Endodermal cell (in vitro differentiated cells): Measurements from ENCODE around the gene PNPT1. TPM values are rescaled to one million over a fixed set of nuclear protein-coding genes. Genes with fewer than 3 reads are reported as not detected.

ENCODE experiments used
- DNase-seq: peaks from one replicate; pipeline ENCODE4 v3.0.0-alpha.2; 2017
- H3K27ac ChIP-seq: 2 replicates; pipeline ENCODE4 v1.5.1; 2013; ENCODE audit warnings: mild to moderate bottlenecking, low read depth, low read length, moderate library complexity
- H3K27me3 ChIP-seq: 2 replicates; pipeline ENCODE4 v1.6.1; 2013; ENCODE audit warnings: mild to moderate bottlenecking, low read length, moderate library complexity; ENCODE audit not compliant: insufficient read depth, control insufficient read depth, poor library complexity, severe bottlenecking
- H3K36me3 ChIP-seq: 2 replicates; pipeline ENCODE4 v1.7.0; 2013; ENCODE audit warnings: mild to moderate bottlenecking, low read length, moderate library complexity; ENCODE audit not compliant: control insufficient read depth, insufficient read depth
- H3K4me1 ChIP-seq: one replicate; pipeline ENCODE4 v1.7.0; 2013; ENCODE audit warnings: low read length; ENCODE audit not compliant: control insufficient read depth, insufficient read depth
- H3K4me3 ChIP-seq: 2 replicates; pipeline ENCODE4 v1.5.1; 2013; ENCODE audit warnings: mild to moderate bottlenecking, low read length, moderate library complexity
- H3K9ac ChIP-seq: 2 replicates; pipeline ENCODE4 v1.6.1; 2013; ENCODE audit warnings: mild to moderate bottlenecking, low read length, moderate library complexity; ENCODE audit not compliant: poor library complexity, severe bottlenecking; ENCODE audit errors: extremely low read depth
- H3K9me3 ChIP-seq: 2 replicates; pipeline ENCODE4 v1.6.1; 2013; ENCODE audit warnings: mild to moderate bottlenecking, low read length, moderate library complexity; ENCODE audit not compliant: control insufficient read depth
- H3K27ac Mint-ChIP-seq: 2 replicates; pipeline ENCODE4 v1.8.0; 2020; ENCODE audit warnings: mixed read lengths
- H3K27me3 Mint-ChIP-seq: 2 replicates; pipeline ENCODE4 v1.8.0; 2021; ENCODE audit warnings: mild to moderate bottlenecking, mixed read lengths; ENCODE audit not compliant: insufficient read depth
- H3K36me3 Mint-ChIP-seq: 2 replicates; pipeline ENCODE4 v1.8.0; 2020; ENCODE audit warnings: low read depth, mixed read lengths
- H3K4me1 Mint-ChIP-seq: 2 replicates; pipeline ENCODE4 v1.8.0; 2020; ENCODE audit warnings: mixed read lengths
- H3K4me3 Mint-ChIP-seq: 2 replicates; pipeline ENCODE4 v1.8.0; 2020; ENCODE audit warnings: mild to moderate bottlenecking, moderate library complexity, mixed read lengths
- H3K9me3 Mint-ChIP-seq: 2 replicates; pipeline ENCODE4 v1.8.0; 2020; ENCODE audit warnings: mild to moderate bottlenecking, mixed read lengths
- WGBS, 2 experiments: methylation state at CpG; one replicate each; pipeline versions ENCODE4 v1.1.5 to v1.1.7; 2013; ENCODE audit warnings: missing lambda C conversion rate in 2 of 2, mixed read lengths in 1 of 2; ENCODE audit not compliant: insufficient coverage in 1 of 2, insufficient read length in 1 of 2; 5-methylcytosine and 5-hydroxymethylcytosine counted together
- total RNA-seq, 2 donors: library from RNA; stranded (reverse); fragmentation: NEBNext Ultra II Directional in 1 of 2; extraction: Animal tissue kit (Norgen Biotek cat#: 25700) in 1 of 2; gene quantifications; 2 replicates in 1 of 2; 3 replicates in 1 of 2; pipeline ENCODE4 v1.2.1, GENCODE V29; 2021
- TF ChIP-seq, protein P1 (sequence below): fragments of 200-600 bp; sonication (generic); conservative IDR thresholded peaks from 2 replicates; pipeline ENCODE4 v1.5.0; 2021; ENCODE audit warnings: antibody characterized with exemption, mild to moderate bottlenecking

PNPT1 gene
- total RNA-seq, 2 donors from 2014 or later = 42.1 TPM

DNA sequence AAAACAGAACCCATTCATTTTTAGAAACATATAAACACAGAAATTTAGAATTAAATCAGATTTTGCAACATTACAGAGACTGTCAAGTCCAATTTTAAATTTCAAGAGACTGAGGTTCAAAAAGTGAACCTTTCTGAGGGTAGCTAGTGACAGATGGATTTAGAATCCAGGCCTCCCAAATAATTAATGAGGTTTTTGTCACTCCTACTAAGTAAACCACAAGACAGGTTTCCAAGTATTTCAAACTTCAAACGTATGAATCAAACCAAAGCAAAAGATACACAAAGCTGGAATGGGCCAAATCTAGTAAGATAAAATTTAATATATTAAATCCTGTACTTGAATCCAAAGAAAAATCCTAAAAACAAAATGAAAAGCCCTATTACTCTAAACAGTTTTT, 101.5 kb downstream of the PNPT1 start:
- Mint-ChIP-seq H3K4me1 (no peaks in the 10 kb centered on the region), H3K9me3 (no peaks in the 10 kb centered on the region), H3K27me3 (no peaks in the 10 kb centered on the region), H3K36me3 (peaks cover 38% of the 10 kb centered on the region), H3K4me3 (no peak overlapping the region), H3K27ac (no peak overlapping the region)
- 100% methylated on average over 1 of the region's 1 CpG; no CpG with 5 or more reads in 1 of the 2 experiments for WGBS, 2 experiments
- no peak for DNase-seq
- TF ChIP-seq, protein P1, sequence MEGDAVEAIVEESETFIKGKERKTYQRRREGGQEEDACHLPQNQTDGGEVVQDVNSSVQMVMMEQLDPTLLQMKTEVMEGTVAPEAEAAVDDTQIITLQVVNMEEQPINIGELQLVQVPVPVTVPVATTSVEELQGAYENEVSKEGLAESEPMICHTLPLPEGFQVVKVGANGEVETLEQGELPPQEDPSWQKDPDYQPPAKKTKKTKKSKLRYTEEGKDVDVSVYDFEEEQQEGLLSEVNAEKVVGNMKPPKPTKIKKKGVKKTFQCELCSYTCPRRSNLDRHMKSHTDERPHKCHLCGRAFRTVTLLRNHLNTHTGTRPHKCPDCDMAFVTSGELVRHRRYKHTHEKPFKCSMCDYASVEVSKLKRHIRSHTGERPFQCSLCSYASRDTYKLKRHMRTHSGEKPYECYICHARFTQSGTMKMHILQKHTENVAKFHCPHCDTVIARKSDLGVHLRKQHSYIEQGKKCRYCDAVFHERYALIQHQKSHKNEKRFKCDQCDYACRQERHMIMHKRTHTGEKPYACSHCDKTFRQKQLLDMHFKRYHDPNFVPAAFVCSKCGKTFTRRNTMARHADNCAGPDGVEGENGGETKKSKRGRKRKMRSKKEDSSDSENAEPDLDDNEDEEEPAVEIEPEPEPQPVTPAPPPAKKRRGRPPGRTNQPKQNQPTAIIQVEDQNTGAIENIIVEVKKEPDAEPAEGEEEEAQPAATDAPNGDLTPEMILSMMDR = no peak
- no peak overlapping the region for H3K4me3 ChIP-seq
- no peaks in the 10 kb centered on the region for H3K27me3 ChIP-seq
- no peak overlapping the region for H3K27ac ChIP-seq
- H3K4me1 ChIP-seq = no peaks in the 10 kb centered on the region
- H3K36me3 ChIP-seq = peaks cover 52% of the 10 kb centered on the region
- no peaks in the 10 kb centered on the region for H3K9me3 ChIP-seq
- no peak overlapping the region for H3K9ac ChIP-seq

DNA sequence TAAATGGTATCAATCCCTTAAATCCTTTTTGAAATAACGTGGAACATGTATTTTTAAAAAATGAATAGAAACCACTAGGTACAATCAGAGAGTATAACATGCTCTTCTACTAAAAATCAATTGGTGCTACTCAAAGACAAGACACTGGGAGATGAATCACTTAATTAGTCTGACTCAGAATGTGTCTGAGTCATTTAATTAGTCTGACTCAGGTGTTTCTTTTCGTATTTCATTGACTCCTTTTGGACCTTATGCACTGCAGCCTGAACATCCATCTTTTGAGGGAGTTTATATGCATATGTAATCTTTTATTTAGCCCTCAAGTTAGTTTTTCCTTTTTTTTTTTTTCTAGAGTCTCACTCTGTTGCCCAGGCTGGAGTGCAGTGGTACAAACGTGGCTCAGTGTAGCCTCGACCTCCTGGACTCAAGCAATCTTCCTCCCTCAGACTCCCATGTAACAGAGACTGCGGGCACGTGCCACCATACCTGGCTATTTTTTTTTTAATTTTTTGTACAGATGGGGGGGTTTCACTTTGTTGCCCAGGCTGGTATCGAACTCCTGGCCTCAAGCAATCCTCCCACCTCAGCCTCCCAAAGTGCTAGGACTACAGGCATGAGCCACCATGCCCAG, 102.7 kb downstream of the PNPT1 start:
- peaks cover 31% of the 10 kb centered on the region for H3K36me3 Mint-ChIP-seq
- no peaks in the 10 kb centered on the region for H3K27me3 ChIP-seq
- H3K27ac ChIP-seq = no peak overlapping the region
- no peaks in the 10 kb centered on the region for H3K4me1 ChIP-seq
- H3K36me3 ChIP-seq = peaks cover 49% of the 10 kb centered on the region
- no peaks in the 10 kb centered on the region for H3K9me3 Mint-ChIP-seq
- H3K4me3 ChIP-seq = no peak overlapping the region
- TF ChIP-seq, protein P1 = no peak
- DNase-seq = no peak
- H3K9ac ChIP-seq = no peak overlapping the region
- H3K9me3 ChIP-seq = no peaks in the 10 kb centered on the region
- H3K4me3 Mint-ChIP-seq = no peak overlapping the region
- H3K27ac Mint-ChIP-seq = no peak overlapping the region
- WGBS, 2 experiments = 90 to 94% methylated on average over 2 to 5 of the region's 7 CpGs
- H3K27me3 Mint-ChIP-seq = no peaks in the 10 kb centered on the region
- no peaks in the 10 kb centered on the region for H3K4me1 Mint-ChIP-seq

DNA sequence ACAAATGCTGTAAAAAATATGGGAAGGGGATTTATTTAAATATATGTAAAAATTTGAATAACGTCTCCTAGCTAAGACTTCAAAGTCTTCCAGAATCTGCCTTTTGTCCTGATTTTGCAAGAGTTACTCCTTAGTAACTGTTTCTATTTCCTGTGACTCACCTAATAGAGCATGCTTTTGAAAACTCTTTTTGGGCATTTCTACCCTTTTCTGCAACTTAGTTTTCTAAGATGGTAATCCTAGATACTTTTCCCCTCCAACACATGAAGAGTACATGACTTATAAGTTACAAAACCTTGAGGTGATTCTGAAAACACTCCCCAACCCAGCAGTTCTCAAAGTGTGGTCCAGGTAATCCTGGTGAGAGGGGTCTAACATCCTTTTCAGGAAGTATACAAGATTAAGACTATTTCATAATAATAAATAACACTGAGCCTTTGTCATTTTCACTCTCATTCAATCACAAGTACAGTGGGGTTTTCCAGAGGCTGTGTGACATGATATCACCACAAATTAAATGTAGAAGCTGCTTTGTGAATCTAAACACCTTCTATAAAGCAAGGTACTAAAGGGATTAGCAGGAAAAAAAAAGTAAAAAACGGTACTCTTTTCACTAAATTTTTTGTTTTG, 108.1 kb downstream of the PNPT1 start:
- Mint-ChIP-seq H3K27ac (no peak overlapping the region), H3K27me3 (no peaks in the 10 kb centered on the region), H3K4me3 (no peak overlapping the region), H3K36me3 (peaks cover 44% of the 10 kb centered on the region), H3K4me1 (peaks cover 4% of the 10 kb centered on the region), H3K9me3 (no peaks in the 10 kb centered on the region)
- Histone ChIP-seq H3K9me3 (no peaks in the 10 kb centered on the region), H3K4me3 (no peak overlapping the region), H3K27ac (no peak overlapping the region), H3K36me3 (peaks cover 69% of the 10 kb centered on the region), H3K27me3 (no peaks in the 10 kb centered on the region), H3K9ac (no peak overlapping the region), H3K4me1 (no peaks in the 10 kb centered on the region)
- no peak for DNase-seq
- WGBS, 2 experiments = 82 to 100% methylated on average over 1 to 2 of the region's 2 CpGs
- TF ChIP-seq, protein P1 = no peak

Other genes with a start within 250 kb of the PNPT1 start
- gene CFAP36, start 174.1 kb downstream of the PNPT1 start, total RNA-seq = 10 to 100 TPM; 35.7 to 50.1 TPM
- gene PPP4R3B, start 76.2 kb downstream of the PNPT1 start, total RNA-seq = 10 to 100 TPM; 50.8 to 52.0 TPM
- gene EFEMP1, start 229.9 kb upstream of the PNPT1 start, total RNA-seq = 1 to 10 TPM; 2.6 to 3.3 TPM